HepG2 (cell line): ENCODE results near the gene FBXW5. TPM values are rescaled to one million over a fixed set of nuclear protein-coding genes. Genes with fewer than 3 reads are reported as not detected.
A peak's percentile ranks its signal among the peaks of the same experiment; 100 is the strongest.

ENCODE experiments used
- ASH2L ChIP-seq: fragments of 300-600, 200-600 bp; sonication (generic); IDR thresholded peaks from 2 replicates; pipeline ENCODE4 v1.7.0; 2017; ENCODE audit warnings: low read depth, mild to moderate bottlenecking, moderate library complexity, mixed read lengths, low read length; ENCODE audit not compliant: insufficient read length
- CEBPB ChIP-seq: IDR thresholded peaks from 2 replicates; pipeline ENCODE4 v1.6.1; 2011; ENCODE audit warnings: low read depth, low read length, improper control_type of control experiment, borderline replicate concordance
- HCFC1 ChIP-seq: fragments of 150-350 bp; IDR thresholded peaks from 2 replicates; pipeline ENCODE4 v1.6.1; 2014; ENCODE audit warnings: low read depth, low read length
- NPAS2 ChIP-seq: sonication (generic); formaldehyde crosslinking; IDR thresholded peaks from 2 replicates; pipeline ENCODE4 v1.8.0; 2022; ENCODE audit warnings: mild to moderate bottlenecking, missing genetic modification reagents, borderline replicate concordance
- RFXAP ChIP-seq: sonication (generic); formaldehyde crosslinking; IDR thresholded peaks from 2 replicates; pipeline ENCODE4 v1.4.0; 2020; ENCODE audit warnings: missing genetic modification reagents, borderline replicate concordance
- TCF7L2 ChIP-seq: IDR thresholded peaks from 2 replicates; pipeline ENCODE4 v1.6.1; 2011; ENCODE audit warnings: mild to moderate bottlenecking, low read depth, low read length, moderate library complexity
- ZFP62 ChIP-seq: sonication (generic); formaldehyde crosslinking; IDR thresholded peaks from 2 replicates; pipeline ENCODE4 v1.4.0; 2020; ENCODE audit warnings: missing genetic modification reagents
- ZNF274 ChIP-seq: sonication (generic); formaldehyde crosslinking; IDR thresholded peaks from 2 replicates; pipeline ENCODE4 v1.5.1; 2020; ENCODE audit warnings: mild to moderate bottlenecking, missing genetic modification reagents
- ZNF329 ChIP-seq: sonication (generic); formaldehyde crosslinking; IDR thresholded peaks from 2 replicates; pipeline ENCODE4 v1.9.0; 2021; ENCODE audit warnings: low read depth, mild to moderate bottlenecking, missing genetic modification reagents
- ZNF431 ChIP-seq: sonication (generic); formaldehyde crosslinking; IDR thresholded peaks from 2 replicates; pipeline ENCODE4 v1.9.0; 2022; ENCODE audit warnings: missing genetic modification reagents, low read depth, mild to moderate bottlenecking, borderline replicate concordance
- ZNF572 ChIP-seq: sonication (generic); formaldehyde crosslinking; IDR thresholded peaks from 2 replicates; pipeline ENCODE4 v1.5.1; 2020; ENCODE audit warnings: mild to moderate bottlenecking, missing genetic modification reagents
- ZNF660 ChIP-seq: sonication (generic); formaldehyde crosslinking; IDR thresholded peaks from 2 replicates; pipeline ENCODE4 v1.5.1; 2020; ENCODE audit warnings: mild to moderate bottlenecking, low read depth, missing genetic modification reagents, borderline replicate concordance
- polyA plus RNA-seq, 8 experiments: library from polyadenylated mRNA; depleted of rRNA in 3 of 8; stranded (reverse) in 7 of 8; unstranded in 1 of 8; fragments of >200 nt; fragmentation: Illumina TruSeq in 4 of 8; extraction: Trizol in 4 of 8; gene quantifications; 2 replicates each; pipeline versions ENCODE4 v1.2.1 to v1.2.3, GENCODE V29; 2011 to 2016; ENCODE audit warnings: low read depth in 4 of 8, missing spikeins in 1 of 8, mixed read lengths in 1 of 8; ENCODE audit not compliant: insufficient read depth in 1 of 8
- total RNA-seq, 5 experiments: library from RNA; depleted of rRNA; stranded (reverse); fragments of >200 nt; fragmentation: Illumina TruSeq; extraction: Trizol; gene quantifications; 2 replicates each; pipeline ENCODE4 v1.2.3, GENCODE V29; 2016; ENCODE audit warnings: low read depth in 1 of 5
- TF ChIP-seq, protein P1 (sequence below): sonication (generic); formaldehyde crosslinking; IDR thresholded peaks from 2 replicates; pipeline ENCODE4 v1.4.0; 2020; ENCODE audit warnings: missing genetic modification reagents
- TF ChIP-seq, protein P2 (sequence below): sonication (generic); formaldehyde crosslinking; IDR thresholded peaks from 2 replicates; pipeline ENCODE4 v1.9.0; 2021; ENCODE audit warnings: missing genetic modification reagents, borderline replicate concordance
- TF ChIP-seq, protein P3 (sequence below): sonication (generic); formaldehyde crosslinking; IDR thresholded peaks from 2 replicates; pipeline ENCODE4 v1.4.0; 2020; ENCODE audit warnings: missing genetic modification reagents
- TF ChIP-seq, protein P4 (sequence below): IDR thresholded peaks from 2 replicates; pipeline ENCODE4 v1.6.1; 2016; ENCODE audit warnings: missing genetic modification reagents, missing compliant biosample characterization
- TF ChIP-seq, protein P5 (sequence below): sonication (generic); formaldehyde crosslinking; IDR thresholded peaks from 2 replicates; pipeline ENCODE4 v1.5.1; 2020; ENCODE audit warnings: missing genetic modification reagents, mild to moderate bottlenecking, borderline replicate concordance
- TF ChIP-seq, protein P6 (sequence below): sonication (generic); formaldehyde crosslinking; conservative IDR thresholded peaks from 2 replicates; pipeline ENCODE4 v1.4.0; 2020; ENCODE audit warnings: missing genetic modification reagents

FBXW5 gene
- total and polyA plus RNA-seq, 2 of the 13 experiments (the other 11 are each of a cell fraction or from before 2014, with no cell fraction given), result 52.0 to 60.4 TPM

DNA sequence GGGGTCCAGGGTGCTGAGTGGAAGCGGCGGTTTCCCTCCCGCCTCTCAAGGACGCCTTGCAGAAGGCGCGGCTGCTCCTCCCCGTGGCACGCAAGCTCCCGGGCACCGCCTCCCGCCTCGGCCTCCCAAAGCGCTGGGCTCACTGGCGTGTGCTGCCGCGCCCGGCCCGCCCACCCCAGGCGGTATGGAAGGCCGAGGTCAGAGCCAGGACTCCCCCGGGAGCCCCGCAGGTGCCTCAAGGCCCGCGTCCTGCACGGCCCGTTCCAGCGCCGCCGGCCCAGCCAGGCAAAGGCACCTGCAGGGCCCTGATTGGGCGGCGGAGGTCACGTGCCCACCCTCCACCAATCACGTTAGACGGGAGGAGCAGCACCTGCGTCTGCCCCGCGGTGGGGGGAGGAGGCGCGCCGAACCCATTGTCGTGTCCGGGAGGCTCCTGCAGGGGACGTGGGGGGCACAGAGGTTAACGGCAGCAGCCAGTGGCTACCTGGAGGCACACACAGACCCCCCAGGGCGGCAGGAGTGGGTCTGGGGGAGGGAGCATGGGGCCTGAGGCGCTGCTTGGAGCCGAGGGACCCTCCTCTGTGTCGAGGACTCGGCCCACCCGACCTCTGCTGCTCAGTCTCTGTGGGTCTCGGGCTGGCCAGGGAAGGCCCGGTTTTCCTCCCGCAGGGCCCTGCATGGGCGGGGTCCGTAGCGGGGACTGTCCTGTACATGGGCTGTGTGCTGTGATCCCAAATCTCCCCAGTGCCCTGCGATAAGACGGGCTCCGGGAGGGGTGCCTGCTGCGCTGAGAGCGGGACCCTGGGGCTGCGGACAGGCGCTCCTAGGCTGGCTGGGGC lies 5.5 kb upstream of the FBXW5 start (continued):
- TF ChIP-seq ZFP62 (CRISPR knock-in tag) (no peak), CEBPB (no peak), ASH2L (no peak), ZNF572 (CRISPR knock-in tag) (no peak), ZNF329 (CRISPR knock-in tag) (peak; percentile 86; the same call in 1 of the 2 replicates), TCF7L2 (no peak), NPAS2 (no peak), RFXAP (CRISPR knock-in tag) (0 out of 2 replicates have a peak, but pooled peaks have one; percentile 14), ZNF274 (no peak), ZNF431 (CRISPR knock-in tag) (no peak), HCFC1 (no peak), ZNF660 (CRISPR knock-in tag) (no peak)
- TF ChIP-seq, protein P1, sequence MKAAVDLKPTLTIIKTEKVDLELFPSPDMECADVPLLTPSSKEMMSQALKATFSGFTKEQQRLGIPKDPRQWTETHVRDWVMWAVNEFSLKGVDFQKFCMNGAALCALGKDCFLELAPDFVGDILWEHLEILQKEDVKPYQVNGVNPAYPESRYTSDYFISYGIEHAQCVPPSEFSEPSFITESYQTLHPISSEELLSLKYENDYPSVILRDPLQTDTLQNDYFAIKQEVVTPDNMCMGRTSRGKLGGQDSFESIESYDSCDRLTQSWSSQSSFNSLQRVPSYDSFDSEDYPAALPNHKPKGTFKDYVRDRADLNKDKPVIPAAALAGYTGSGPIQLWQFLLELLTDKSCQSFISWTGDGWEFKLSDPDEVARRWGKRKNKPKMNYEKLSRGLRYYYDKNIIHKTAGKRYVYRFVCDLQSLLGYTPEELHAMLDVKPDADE (CRISPR knock-in tag), result no peak
- TF ChIP-seq, protein P2, sequence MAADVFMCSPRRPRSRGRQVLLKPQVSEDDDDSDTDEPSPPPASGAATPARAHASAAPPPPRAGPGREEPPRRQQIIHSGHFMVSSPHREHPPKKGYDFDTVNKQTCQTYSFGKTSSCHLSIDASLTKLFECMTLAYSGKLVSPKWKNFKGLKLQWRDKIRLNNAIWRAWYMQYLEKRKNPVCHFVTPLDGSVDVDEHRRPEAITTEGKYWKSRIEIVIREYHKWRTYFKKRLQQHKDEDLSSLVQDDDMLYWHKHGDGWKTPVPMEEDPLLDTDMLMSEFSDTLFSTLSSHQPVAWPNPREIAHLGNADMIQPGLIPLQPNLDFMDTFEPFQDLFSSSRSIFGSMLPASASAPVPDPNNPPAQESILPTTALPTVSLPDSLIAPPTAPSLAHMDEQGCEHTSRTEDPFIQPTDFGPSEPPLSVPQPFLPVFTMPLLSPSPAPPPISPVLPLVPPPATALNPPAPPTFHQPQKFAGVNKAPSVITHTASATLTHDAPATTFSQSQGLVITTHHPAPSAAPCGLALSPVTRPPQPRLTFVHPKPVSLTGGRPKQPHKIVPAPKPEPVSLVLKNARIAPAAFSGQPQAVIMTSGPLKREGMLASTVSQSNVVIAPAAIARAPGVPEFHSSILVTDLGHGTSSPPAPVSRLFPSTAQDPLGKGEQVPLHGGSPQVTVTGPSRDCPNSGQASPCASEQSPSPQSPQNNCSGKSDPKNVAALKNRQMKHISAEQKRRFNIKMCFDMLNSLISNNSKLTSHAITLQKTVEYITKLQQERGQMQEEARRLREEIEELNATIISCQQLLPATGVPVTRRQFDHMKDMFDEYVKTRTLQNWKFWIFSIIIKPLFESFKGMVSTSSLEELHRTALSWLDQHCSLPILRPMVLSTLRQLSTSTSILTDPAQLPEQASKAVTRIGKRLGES, result no peak
- TF ChIP-seq, protein P3, sequence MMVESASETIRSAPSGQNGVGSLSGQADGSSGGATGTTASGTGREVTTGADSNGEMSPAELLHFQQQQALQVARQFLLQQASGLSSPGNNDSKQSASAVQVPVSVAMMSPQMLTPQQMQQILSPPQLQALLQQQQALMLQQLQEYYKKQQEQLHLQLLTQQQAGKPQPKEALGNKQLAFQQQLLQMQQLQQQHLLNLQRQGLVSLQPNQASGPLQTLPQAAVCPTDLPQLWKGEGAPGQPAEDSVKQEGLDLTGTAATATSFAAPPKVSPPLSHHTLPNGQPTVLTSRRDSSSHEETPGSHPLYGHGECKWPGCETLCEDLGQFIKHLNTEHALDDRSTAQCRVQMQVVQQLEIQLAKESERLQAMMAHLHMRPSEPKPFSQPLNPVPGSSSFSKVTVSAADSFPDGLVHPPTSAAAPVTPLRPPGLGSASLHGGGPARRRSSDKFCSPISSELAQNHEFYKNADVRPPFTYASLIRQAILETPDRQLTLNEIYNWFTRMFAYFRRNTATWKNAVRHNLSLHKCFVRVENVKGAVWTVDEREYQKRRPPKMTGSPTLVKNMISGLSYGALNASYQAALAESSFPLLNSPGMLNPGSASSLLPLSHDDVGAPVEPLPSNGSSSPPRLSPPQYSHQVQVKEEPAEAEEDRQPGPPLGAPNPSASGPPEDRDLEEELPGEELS (CRISPR knock-in tag), result 0 out of 2 replicates have a peak, but pooled peaks have one; percentile 63
- TF ChIP-seq, protein P4, sequence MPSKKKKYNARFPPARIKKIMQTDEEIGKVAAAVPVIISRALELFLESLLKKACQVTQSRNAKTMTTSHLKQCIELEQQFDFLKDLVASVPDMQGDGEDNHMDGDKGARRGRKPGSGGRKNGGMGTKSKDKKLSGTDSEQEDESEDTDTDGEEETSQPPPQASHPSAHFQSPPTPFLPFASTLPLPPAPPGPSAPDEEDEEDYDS (CRISPR knock-in tag), result peak; percentile 95
- TF ChIP-seq, protein P5, sequence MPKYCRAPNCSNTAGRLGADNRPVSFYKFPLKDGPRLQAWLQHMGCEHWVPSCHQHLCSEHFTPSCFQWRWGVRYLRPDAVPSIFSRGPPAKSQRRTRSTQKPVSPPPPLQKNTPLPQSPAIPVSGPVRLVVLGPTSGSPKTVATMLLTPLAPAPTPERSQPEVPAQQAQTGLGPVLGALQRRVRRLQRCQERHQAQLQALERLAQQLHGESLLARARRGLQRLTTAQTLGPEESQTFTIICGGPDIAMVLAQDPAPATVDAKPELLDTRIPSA (CRISPR knock-in tag), result no peak
- TF ChIP-seq, protein P6, sequence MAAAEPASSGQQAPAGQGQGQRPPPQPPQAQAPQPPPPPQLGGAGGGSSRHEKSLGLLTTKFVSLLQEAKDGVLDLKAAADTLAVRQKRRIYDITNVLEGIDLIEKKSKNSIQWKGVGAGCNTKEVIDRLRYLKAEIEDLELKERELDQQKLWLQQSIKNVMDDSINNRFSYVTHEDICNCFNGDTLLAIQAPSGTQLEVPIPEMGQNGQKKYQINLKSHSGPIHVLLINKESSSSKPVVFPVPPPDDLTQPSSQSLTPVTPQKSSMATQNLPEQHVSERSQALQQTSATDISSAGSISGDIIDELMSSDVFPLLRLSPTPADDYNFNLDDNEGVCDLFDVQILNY (CRISPR knock-in tag), result no peak
